GM18520 (cell line): Measurements from ENCODE around the gene KIRREL3.

Experiments used
- ATAC-seq: cut with Tn5 transposase; IDR thresholded peaks from one replicate; pipeline ENCODE4 v1.9.1; 2021; ENCODE audit not compliant: unreplicated experiment

The KIRREL3 gene

GRCh38 chr11:126746443-126746842, 254.1 kb downstream of the KIRREL3 start:
- ATAC-seq, result no peak

- no peak for ATAC-seq
These were observed 255.9 kb downstream of the KIRREL3 start for GRCh38 chr11:126744699-126745098.

GRCh38 chr11:126743628-126744027, 256.9 kb downstream of the KIRREL3 start:
- no peak for ATAC-seq

GRCh38 chr11:126742582-126742981, 258.0 kb downstream of the KIRREL3 start:
- ATAC-seq, result no peak

- ATAC-seq, result no peak
These were observed 259.7 kb downstream of the KIRREL3 start for GRCh38 chr11:126740846-126741245.

- no peak for ATAC-seq
These were observed 260.9 kb downstream of the KIRREL3 start for GRCh38 chr11:126739499-126740145.

- no peak for ATAC-seq
These were observed 262.1 kb downstream of the KIRREL3 start for GRCh38 chr11:126738295-126739031.

- no peak for ATAC-seq
These were observed 263.6 kb downstream of the KIRREL3 start for GRCh38 chr11:126736682-126737572.

- no peak for ATAC-seq
These were observed 265.8 kb downstream of the KIRREL3 start for GRCh38 chr11:126734752-126735151.

GRCh38 chr11:126733685-126734084, 266.9 kb downstream of the KIRREL3 start:
- ATAC-seq, result no peak

- ATAC-seq, result no peak
These were observed 267.6 kb downstream of the KIRREL3 start for GRCh38 chr11:126732981-126733380.

- ATAC-seq, result no peak
These were observed 268.9 kb downstream of the KIRREL3 start for GRCh38 chr11:126731576-126732142.

GRCh38 chr11:126727381-126727780, 273.2 kb downstream of the KIRREL3 start:
- no peak for ATAC-seq

GRCh38 chr11:126725521-126725920, 275.0 kb downstream of the KIRREL3 start:
- ATAC-seq, result no peak

GRCh38 chr11:126725043-126725442, 275.5 kb downstream of the KIRREL3 start:
- ATAC-seq, result no peak

GRCh38 chr11:126723665-126724045, 276.9 kb downstream of the KIRREL3 start:
- no peak for ATAC-seq

GRCh38 chr11:126722956-126723664, 277.5 kb downstream of the KIRREL3 start:
- no peak for ATAC-seq

GRCh38 chr11:126722006-126722736, 278.4 kb downstream of the KIRREL3 start:
- no peak for ATAC-seq

- ATAC-seq, result no peak
These were observed 279.9 kb downstream of the KIRREL3 start for GRCh38 chr11:126720539-126721235.
